Hematopoietic multipotent progenitor cell treated with erythropoietin and hydrocortisone succinate and interleukin-3 and kit ligand, for 17 days (in vitro differentiated cells): Measurements from ENCODE around the gene KLRC3.
"Not testable (repeated sequence)": the region's sequence is repeated elsewhere in the genome, so short reads cannot be mapped to it uniquely, and the experiment has no call there.

Experiments used
- DNase-seq: peaks from one replicate; pipeline ENCODE4 v3.0.0-alpha.2; 2015; ENCODE audit warnings: low spot score

Gene KLRC3

DNA sequence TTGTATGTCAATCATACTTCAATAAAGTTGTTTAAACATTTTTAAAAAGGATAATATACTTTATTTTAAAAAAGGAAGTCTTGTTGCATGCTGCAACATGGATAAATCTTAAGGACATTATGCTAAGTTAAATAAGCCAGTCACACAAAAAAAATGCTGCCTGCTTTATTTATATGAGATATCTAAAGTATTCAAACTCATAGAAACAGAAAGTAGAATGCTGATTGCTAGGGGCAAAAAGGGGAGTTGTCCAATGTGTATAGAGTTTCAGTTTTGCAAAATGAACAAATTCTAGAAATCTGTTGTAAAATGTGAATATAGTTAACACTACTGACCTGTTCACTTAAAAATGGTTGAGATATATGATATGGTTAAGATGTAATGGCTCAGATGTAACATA is 19.6 kb downstream of the KLRC3 start:
- no peak for DNase-seq

DNA sequence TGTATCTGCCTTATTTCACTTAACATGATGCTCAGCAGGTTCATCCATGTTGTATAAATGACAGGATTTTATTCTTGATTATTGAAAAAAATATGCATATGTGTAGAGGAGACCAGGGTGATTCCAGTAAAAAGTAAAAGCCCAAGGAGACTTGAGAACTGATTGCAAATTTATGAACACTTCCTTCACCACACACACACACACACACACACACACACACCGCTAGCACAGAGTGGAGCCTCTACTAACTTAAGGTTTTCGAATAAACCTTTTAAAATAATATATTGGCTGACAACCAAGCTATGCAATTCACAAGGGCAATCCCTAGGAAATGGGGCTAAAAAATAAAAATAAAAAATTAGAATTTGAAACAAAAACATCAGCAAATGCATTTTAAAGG is 22.2 kb downstream of the KLRC3 start:
- DNase-seq: no peak

DNA sequence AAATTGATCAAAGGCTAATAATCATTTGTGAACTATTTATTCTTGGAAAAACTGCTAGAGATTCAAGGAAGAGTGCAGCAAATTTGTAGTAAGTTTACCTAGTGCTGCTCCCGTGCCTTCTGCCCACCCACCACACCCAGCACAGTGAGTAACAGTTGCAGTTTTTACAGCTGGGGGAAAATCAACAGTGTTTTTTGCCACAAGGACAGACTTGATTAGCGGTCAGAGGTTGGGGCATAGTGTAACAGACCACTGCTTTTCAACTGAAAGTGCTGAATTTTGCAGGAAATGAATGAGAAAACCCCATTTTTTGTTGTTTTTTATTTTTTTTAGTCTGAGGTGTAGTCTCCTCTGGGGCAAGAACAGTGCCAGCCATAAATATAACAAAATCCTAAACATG is 23.1 kb downstream of the KLRC3 start:
- DNase-seq: no peak

DNA sequence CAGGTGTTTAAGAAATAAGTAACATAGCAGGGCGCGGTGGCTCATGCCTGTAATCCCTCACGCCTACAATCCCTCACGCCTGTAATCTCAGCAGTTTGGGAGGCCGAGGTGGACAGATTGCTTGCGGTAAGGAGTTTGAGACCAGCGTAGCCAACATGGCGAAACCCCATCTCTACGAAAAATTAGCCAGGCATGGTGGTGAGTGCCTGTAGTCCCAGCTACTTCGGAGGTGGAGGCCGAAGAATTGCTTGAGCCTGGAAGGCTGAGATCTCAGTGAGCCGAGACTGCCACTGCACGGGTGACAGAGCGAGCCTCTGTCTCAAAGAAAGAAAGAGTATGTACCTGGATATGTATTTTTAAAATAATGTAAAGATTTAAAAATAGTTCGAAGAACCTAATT is 24.2 kb downstream of the KLRC3 start:
- DNase-seq: not testable (repeated sequence)

DNA sequence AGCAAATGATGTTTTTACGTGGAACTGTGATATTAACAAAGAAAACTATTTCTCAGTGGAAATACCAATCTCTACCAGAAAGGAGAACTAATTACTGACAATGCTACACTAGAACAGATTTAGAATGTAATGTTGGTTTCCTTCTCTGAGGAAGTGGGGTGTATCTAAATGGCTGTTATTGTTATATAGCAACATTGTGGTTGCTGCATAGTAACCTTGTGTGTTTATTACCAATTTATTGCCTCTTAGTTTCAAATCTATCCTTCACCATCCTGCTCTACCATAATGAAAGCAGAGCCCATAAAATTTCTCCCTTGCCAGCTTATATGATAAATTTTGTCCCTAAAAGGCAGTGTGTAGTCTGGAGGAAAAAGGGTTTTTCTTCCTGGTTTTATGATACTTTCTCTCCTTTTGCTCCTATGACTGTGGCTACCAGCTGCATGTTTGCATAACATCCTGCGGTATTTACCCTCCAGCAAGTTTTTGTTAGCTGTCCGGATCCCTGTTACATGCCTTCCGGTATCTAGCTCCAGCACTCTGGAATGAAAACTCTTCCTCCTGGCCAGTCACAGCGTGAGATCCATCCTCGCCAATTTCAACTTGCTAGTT is 24.9 kb downstream of the KLRC3 start:
- DNase-seq: no peak

DNA sequence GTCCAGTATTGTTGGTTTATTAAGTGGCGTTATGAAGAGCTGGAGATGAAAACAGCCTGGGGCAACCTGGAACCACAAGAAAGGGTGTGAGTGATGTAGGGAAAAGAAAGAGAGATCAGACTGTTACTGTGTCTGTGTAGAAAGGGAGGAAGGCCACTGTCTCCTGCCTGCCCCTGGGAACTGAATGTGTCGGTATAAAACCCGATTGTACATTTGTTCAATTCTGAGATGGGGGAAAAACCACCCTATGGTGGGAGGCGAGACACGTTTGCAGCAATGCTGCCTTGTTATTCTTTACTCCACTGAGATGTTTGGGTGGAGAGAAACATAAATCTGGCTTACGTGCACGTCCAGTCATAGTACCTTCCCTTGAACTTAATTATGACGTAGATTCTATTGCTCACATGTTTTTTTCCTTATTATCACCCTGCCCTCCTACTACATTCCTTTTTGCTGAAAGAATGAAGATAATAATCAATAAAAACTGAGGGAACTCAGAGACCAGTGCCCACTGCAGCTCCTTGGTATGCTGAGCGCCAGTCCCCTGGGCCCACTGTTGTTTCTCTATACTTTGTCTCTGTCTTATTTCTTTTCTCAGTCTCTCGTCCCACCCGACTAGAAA is 25.8 kb downstream of the KLRC3 start:
- not testable (repeated sequence) for DNase-seq

DNA sequence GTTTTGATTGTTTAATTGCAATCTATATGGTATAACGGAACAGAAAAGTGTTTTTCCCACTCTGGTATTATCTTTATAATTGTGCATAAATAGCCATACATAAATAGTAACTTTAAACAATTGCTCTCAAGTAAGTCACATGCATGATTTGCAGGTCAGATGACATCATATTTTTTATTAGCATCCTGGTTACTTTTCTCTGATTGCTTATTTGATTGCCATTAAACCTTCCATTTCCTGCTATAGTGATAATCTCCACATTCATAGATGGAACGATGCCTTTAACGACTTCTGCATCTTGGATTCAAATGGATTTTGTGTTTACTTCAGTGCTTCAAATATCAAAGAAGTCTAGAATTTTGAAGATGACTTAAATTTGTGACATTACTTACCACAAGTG is 27.1 kb downstream of the KLRC3 start:
- no peak for DNase-seq

DNA sequence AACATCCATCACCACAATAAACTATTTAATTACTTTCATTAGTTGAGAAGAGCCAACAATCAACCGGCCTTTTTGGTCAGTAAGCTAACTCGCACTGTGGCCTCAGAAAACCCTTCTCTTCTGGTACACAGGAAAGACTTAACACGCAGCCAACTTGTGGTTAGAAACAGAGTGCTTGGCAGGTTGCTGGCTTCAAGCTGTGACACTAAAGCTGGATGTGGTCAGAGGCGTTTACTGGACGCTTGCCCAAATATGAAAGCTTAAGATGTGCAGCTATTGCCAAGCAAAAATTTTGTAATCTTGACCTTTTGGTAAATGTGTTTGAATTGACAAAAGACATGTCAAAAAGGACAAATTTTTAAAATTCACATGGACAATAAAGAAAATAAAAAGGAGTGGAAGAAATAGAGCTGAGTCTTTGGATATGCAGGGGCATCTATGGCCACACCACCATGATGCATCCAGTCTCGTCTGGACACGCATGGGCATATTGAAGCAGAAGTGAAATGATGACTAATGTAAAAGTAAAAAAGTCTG is 27.9 kb downstream of the KLRC3 start:
- DNase-seq: no peak

DNA sequence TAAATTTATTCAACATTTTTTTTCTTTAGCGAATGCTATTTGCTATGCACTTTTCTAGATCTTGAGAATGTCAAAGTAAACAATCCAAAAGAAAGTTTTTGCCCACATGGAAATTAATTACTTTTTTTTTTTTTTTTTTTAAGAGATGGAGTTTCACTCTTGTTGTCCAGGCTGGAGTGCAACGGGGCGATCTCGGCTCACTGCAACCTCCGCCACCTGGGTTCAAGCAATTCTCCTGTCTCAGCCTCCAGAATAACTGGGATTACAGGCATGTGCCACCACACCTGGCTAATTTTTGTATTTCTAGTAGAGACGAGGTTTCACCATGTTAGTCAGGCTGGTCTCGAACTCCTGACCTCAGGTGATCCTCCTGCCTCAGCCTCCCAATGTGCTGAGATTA is 29.4 kb downstream of the KLRC3 start:
- DNase-seq: not testable (repeated sequence)

DNA sequence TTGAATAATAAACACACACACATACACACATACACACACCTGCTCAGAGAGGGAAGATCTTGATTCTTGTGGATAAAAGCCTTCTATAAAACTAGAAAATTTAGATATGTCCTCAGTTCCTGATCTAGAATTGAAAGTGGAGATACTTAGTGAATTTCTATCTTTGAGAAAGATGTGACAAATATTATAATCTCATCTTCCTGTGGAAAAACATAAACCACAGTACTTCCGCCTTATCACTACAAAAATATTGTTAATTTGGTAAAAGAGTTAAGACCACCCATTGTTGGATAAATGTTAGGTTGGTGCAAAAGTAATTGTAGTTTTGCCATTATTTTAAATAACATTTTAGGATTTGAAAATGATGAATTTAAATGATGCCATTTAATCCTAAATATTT is 30.5 kb downstream of the KLRC3 start, which contains the start of gene KLRK1:
Gene KLRK1, minus strand, starts transcription at position 138 of the 400 bp plus-strand sequence. CDS start 1,231 bp downstream, outside the sequence.
- DNase-seq: no peak

DNA sequence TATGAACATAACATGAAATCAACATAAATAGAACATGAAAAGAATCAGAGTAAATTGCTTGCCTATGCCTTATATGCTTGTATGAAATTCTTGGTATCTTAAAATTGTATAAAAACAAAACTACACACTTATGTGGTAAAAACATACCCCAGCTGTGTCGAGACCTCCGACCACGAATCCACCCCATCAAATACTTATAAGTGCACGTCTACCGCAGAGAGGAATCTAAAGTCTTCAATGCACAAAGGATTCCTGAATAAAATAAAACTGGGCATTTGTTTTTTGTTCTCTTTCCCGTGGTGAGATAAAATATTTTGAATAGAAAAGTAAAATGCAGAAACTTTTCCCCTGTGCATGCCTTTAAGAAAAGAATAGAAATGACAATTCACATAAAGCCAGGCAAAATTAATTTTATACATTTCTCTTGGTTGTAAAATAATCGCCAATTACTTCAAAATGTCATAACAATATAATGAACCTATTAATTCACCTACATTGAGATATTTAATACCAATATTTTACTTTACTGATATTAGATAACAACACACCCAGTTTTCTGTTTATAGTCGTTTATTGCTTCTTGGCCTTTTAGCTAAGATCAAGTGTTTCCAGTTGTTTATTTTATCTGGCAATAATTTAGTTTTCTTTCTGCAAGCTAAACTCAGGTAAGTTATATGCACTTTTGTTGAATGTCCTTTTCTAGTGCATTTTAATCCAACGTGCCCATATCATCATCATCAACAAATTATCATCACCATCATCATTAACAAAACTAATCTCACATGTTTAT is 31.6 kb downstream of the KLRC3 start:
- DNase-seq: no peak

DNA sequence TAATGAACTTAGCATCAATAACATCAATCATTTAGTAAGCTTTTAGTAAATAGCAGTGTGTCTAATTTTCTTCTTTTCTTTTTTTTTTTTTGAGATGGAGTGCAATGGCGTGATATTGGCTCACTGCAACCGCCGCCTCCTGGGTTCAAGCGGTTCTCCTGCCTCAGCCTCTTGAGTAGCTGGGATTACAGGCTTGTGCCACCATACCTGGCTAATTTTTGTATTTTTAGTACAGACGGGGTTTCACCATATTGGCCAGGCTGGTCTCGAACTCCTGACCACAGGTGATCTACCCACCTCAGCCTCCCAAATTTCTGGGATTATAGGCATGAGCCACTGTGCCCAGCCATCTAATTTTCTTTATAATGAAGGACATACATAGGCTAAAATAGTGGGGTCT is 32.9 kb downstream of the KLRC3 start:
- not testable (repeated sequence) for DNase-seq

DNA sequence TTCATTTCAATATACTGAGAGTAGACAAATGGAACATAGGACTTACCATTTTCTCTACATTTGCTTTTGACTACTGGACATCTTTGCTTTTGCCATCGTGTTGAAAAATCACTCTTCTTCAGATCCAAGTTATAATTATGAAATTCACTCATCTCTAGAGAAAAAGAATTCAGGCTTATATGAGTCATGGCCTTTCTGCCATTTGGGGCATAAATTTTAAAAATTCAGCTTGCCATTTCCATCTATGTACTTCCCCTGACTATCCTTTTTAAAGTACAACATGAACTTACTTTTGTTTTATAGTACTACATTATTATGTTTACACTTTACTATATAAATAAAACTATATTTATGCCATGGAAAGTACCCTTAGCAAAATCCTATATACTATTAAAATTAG is 33.5 kb downstream of the KLRC3 start:
- DNase-seq: no peak

DNA sequence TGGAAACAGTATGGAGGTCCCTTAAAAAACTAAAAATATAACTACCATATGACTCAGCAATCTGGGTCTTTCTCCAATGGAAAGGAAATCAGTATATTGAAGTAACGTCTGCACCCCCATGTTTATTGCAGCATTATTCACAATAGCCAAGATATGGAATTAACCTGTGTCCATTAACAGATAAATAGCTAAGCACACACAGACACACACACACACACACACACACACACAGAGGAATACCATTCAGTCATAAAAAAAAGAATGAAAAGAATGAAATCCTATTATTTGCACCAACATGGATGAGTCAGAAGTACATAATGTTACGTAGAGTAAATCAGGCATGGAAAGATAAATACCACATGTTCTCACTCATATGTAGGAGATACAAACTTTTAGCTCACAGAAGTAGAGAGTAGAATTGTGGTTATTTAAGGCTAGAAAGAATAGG is 35.2 kb downstream of the KLRC3 start:
- DNase-seq: no peak

DNA sequence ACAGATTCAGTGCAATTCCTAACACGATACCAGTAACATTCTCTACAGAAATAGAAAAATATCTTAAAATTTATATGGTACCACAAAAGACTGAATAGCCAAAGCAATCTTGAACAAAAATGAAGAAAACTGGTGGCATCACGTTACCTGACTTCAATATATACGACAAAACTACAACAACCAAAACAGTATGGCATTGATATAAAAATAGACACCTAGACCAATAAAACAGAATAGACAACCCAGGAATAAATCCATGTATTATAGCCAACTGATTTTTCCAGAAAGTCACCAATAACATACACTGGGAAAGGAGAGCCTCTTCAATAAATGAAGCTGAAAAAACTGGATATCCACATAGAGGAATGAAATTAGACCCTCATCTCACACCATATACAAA is 36.2 kb downstream of the KLRC3 start:
- no peak for DNase-seq

DNA sequence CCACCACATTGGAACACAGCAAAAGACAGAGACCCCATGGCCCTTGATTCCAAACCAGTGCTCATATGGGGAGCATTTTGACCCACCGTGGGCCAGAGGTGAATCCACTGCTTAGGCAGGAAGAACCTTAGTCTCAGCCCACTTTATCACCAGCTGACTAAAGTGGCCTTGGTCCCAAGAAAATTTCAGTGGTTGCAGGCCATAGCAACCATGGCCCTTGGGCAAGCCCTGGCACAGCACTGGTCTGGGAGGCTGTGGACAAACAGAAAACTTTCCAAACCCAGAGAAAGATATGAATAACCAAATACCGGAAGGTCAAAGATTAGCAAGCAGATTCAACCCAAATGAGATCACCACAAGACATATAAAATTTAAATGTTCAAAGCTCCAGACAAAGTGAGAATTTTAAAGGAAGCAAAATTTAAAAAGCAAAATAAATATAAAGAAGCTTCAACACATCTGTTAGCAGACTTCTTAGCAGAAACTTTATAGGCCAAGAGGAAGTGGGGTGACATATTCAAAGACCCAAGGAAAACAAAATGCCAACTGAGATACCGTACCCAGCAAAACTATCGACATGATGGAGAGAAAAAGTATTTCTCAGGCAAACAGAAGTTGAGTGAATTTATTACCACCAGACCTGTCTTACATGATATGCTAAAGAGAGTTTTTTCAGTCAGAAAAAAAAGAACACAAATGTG is 38.3 kb downstream of the KLRC3 start:
- no peak for DNase-seq

DNA sequence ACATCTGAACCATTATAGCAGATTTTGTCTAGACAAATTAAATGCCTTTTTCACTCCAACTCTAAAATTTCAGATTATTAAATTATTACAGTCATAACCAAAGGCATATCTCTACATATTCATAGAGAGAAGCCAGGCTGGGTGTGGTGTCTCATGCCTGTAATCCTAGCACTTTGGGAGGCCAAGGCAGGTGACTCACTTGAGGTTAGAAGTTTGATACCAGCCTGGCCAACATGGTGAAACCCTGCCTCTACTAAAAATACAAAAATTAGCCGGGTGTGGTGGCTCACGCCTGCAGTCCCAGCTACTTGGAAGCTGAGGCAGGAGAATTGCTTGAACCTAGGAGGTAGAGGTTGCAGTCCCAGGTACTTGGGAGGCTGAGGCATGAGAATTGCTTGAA is 41.7 kb downstream of the KLRC3 start:
- not testable (repeated sequence) for DNase-seq

DNA sequence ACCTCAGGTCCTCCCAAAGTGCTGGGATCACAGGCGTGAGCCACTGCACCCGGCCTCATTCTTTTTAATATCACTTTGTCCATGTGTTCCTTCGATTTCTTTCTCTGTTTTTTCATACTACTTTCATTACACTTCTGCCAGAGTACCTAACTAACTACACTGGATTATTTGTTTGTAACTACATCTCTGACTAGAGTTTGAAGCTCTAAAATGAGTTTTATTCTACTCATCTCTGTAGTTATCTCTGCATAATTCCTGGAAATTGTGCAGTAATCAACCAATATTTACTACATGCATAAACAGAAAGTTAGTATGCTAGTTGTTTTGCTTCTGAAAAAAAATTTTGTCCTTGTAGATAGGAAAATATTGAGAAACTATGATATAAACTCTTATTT is 45.8 kb downstream of the KLRC3 start:
- no peak for DNase-seq

DNA sequence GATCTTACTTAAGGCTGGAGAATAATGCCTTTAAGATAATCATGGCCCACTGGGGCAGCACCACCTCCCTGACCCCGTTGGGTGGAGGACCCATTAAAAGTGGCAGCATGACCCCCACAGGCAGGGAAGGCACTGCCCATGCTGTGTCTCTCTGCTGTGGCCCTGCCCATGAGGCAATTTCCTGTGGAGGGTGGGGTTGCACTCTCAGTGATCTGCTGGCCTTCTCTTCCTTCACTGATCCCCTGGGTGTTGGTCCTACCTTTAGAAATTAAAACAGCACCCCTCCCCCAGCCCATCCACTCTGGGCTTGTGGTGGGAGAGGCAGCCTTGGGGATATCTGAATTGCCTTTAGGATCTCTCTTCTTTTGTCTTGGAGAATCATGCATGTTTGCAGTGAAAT is 47.8 kb downstream of the KLRC3 start:
- no peak for DNase-seq

DNA sequence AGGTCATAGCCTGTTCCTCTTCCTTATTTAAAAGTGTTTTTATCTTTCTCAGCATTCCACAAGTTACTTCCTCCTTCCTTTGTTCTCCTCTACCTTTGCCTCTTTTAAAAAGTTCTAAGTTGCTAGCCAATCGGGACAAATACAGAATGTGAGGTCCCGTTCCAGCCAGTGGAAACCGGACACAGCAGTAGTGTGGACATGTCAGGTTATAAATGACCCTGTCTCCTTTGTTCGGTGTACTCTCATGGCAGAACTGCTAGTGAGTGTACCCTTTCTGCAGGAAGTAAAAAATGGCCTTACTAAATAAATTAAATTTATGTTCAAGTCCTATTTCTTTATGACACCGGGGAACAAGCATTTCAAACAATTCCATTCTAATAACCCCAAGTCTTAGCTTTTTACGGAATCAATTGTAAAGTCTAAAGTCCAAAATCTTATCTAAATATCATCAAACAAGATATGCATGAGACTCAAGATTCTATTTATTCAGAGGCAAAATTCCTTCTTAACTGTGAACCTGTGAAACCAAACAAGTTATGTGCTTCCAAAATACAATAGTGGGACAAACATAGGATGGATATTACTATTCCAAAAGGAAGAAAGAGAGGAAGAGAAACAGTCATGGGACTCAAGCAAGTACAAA is 48.4 kb downstream of the KLRC3 start:
- not testable (repeated sequence) for DNase-seq

DNA sequence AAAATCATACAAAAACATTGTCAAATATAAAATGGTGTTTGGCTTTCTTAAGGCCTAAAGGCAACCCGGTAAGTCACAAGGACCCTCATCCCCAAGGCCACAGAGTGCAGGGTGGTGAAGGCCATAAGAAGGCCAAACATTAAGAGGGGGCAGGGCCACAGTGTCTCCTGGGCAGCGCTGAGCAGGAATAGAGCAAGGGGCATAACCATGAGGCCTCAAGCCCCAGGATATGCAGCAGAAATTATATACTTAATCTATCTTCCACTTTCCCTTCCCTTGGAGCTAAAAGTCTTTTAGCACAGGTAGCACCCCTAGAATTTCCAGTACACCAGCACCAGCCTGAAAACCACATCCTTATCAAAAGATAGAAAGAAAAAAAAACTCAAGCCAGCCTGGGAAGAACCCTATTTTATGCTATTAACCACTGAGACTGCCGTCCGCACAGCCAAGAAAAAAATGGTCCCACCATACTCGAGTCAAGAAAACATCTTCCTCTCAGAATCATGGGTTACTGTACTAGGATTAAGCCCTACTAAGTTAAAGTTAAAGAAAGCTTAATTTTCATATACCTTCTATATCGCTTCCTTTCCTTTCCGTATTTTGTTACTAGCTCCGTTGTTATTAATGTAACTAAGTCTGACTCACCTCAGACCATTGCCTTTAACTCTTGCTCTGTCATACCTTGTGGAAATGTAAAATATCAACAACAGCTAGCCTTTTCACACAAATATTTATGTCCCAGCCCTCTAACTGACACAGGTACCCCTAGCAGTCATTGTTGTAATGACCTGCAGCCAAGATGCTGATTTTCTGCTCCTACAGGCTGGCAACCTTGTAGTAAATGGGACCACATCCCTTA is 50.6 kb downstream of the KLRC3 start:
- no peak for DNase-seq
